ENCODE measurements around the gene TNF.

Gene TNF

DNA sequence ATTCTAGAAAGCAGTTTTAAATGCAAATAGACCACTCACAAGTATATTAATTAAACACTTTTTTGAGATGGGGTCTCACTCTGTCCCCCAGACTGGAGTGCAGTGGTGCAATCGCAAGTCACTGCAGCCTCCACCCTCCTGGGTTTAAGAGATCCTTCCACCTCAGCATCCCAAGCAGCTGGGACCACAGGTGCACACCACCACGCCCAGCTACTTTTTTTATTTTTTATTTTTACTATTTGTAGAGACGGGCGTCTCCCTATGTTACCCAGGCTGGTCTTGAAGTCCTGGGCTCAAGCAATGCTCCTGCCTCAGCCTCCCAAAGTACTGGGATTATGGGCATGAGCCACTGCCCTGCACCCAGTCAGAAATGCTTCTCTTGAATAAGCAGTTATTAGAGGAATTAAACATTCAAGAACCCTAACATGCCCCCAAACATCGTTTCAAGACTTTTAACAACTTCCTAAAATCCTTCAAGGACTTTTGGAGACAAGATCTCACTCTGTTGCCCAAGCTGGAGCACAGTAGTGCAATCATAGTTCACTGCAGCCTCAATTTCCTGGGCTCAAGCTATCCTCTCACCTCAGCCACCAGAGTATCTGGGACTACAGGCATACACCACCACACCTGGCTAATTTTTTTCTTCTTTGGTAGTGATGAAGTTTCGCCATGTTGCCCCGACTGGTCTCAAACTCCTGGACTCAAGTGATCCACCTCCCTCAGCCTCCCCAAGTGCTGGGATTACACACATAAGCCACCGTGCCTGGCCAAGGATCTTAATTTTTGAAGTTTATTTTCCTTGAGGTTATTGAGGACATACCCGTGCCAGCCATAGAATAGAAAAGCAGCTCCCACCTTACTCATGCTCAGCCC, 43.4 kb upstream of the TNF start:
- H3K27ac ChIP-seq = no peak overlapping the region
- TF ChIP-seq, protein P1, sequence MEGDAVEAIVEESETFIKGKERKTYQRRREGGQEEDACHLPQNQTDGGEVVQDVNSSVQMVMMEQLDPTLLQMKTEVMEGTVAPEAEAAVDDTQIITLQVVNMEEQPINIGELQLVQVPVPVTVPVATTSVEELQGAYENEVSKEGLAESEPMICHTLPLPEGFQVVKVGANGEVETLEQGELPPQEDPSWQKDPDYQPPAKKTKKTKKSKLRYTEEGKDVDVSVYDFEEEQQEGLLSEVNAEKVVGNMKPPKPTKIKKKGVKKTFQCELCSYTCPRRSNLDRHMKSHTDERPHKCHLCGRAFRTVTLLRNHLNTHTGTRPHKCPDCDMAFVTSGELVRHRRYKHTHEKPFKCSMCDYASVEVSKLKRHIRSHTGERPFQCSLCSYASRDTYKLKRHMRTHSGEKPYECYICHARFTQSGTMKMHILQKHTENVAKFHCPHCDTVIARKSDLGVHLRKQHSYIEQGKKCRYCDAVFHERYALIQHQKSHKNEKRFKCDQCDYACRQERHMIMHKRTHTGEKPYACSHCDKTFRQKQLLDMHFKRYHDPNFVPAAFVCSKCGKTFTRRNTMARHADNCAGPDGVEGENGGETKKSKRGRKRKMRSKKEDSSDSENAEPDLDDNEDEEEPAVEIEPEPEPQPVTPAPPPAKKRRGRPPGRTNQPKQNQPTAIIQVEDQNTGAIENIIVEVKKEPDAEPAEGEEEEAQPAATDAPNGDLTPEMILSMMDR (conservative IDR thresholded peaks at IDR 0.05) = no peak

DNA sequence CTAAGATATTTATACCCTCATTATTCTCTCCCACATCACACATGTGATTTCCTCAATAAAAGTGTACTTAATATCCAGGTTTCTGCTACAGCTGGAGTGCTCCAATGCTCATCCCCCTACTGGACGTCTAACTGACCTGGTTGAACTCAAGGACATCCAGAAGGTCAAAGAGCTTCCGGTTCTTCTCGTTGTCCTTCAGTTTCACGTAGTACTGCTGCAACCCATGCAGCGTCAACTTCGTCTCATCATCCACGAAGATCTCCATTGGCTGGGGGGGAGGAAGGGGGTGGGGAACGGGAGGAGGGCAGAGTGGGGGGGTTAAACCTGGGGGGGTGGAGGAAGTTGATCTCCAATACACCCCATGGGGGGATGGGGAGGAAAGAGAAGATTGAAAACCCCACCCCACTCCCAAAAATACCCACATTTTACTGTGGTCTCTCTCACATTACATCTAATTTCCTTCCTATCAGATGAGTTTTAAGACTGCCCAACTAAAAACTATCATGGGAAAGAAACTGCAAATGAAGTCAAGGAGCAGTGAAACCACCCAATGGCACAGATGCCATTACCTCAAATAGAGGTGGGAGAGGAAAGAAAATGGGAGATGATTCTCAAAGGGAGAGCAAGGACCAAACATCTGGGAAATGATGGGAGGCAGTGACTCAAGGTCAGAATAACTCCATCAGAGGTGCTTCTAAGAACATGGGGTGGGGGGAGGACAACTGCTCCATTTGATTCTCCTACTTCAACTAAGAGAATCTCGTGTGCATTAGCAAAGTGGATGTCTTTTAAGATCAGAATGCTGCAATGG, 42.5 kb upstream of the TNF start:
- no peak overlapping the region for H3K27ac ChIP-seq
- TF ChIP-seq, protein P1 (conservative IDR thresholded peaks at IDR 0.05) = no peak

DNA sequence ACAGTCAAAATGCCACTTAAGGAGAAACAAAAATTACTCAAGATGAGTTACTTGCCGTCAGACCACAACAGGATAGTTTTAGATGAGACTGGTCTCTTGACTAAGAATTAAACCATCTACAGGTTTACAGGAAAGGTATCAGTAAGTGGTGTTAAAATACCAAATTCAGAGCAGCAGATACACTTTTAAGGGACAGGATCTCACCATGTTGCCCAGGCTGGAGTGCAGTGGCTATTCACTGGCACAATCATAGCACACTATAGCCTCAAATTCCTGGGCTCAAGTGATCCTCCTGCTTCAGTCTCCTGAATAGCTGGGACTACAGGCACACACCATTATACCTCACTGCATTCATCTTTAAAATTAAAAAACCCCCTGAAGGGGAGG, 41.9 kb upstream of the TNF start:
- TF ChIP-seq, protein P1 (conservative IDR thresholded peaks at IDR 0.05) = no peak

DNA sequence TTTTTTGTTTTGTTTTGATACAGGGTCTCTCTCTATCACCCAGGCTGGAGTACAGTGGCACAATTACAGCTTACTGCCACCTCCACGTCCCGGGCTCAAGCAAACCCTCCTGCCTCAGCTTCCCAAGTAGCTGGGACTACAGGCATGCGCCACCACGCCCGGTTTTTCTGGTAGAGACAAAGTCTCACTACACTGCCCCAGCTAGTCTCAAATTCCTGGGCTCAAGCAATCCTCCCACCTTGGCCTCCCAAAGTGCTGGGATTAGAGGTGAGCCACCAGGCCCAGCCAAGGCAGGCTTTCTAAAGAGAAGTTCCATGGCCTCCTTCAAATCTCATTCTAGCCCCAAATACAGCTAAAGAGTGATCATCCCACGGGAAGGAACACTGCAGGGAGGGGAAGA, 41.4 kb upstream of the TNF start:
- TF ChIP-seq, protein P1 (conservative IDR thresholded peaks at IDR 0.05) = no peak
- no peak overlapping the region for H3K27ac ChIP-seq

More for the DNA sequence above, 41.9 kb upstream of the TNF start:
- no peak overlapping the region for H3K27ac ChIP-seq

DNA sequence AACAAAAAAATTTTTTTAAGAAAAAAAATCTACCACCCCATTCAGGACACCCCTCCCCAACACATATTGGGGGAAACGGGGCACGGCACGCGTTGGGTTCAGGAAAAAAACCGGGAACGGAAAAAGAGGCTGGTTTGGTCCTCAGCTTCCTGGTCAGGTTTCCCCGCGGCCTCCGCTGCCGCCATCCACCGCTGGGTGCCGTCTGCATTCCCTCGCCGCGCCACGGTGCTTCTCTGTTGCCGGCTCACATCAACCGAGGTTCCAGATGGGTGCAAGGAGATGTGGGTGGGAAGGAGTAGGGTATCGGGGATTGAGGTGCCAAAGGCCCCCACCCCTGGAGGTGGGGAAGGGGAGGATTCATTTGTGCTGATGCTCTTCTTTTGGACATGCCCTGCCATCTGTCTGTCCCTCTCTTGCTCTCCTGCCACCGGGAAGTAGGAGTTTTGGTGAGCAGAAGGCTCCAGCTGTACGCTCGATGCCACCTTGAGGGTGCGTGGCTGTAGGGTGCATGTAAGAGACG, 40.8 kb upstream of the TNF start:
- TF ChIP-seq, protein P1 (conservative IDR thresholded peaks at IDR 0.05) = no peak

DNA sequence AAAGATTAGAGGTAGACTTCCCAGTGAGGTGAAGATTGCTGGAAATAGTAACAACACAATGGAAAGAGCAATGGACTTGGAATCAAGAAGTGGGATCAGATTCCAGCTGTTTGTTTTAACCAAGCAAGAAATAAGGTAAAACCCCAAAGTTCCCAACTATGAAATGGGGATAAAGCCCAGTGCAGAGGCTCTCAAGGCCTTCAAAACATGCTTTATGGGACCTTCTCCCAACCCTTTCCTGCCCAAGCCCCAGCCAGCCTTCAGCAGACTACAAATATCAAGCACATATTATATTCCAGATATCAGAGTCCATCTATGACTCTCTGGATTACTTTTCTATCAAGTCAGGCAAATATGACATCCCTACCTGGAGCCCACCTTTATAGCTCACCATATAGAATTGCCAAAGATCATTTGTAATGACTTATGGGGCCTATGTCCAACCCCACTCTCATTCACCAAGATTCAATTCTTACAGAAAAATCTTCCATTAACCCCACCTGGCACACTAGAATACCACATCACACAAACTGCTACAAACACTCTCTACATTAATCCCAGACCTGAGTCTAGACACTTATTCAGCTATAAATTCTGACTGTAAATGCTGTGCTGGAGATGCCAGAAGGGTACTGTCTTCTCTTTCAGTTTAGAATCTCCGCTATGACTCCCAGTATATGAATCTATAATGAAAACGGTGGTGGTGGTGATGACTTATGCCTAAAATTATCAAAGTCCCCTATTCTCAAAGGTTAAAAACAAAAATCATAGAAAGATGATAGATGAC, 39.6 kb upstream of the TNF start:
- H3K27ac ChIP-seq = no peak overlapping the region
- TF ChIP-seq, protein P1 (conservative IDR thresholded peaks at IDR 0.05) = no peak

More for the DNA sequence above, 40.8 kb upstream of the TNF start:
- no peak overlapping the region for H3K27ac ChIP-seq

Measured in VCaP (cell line).